Astrocyte of the cerebellum (primary cell): ENCODE data around the gene MET.

Experiments
- DNase-seq: peaks from one replicate; pipeline ENCODE4 v3.0.0-alpha.2; 2011; ENCODE audit warnings: low read depth
- H3K4me3 ChIP-seq: 2 replicates; pipeline ENCODE4 v1.5.1; 2011; ENCODE audit warnings: mild to moderate bottlenecking, low read depth, low read length, moderate library complexity
- CTCF ChIP-seq: IDR thresholded peaks from 2 replicates; pipeline ENCODE4 v1.5.1; 2012; ENCODE audit warnings: low read length, low read depth, moderate library complexity, mild to moderate bottlenecking; ENCODE audit errors: missing control alignments
- in situ Hi-C: cut with HindIII; loops from 2 replicates; pipeline ENCODE4 v1.10.0; 2017; ENCODE audit warnings: low sequenced_read_pairs

The MET gene

GRCh38 chr7:116781584-116781983 lies 109.6 kb downstream of the MET start:
- in situ Hi-C loops: no loop called here
- no peak for TF ChIP-seq CTCF

GRCh38 chr7:116782177-116782711 lies 110.2 kb downstream of the MET start:
- H3K4me3 ChIP-seq: no peak overlapping the region
- DNase-seq: peak; percentile 99
- in situ Hi-C loops: no loop called here
- no peak for TF ChIP-seq CTCF

More at GRCh38 chr7:116781584-116781983, 109.6 kb downstream of the MET start:
- H3K4me3 ChIP-seq: no peak overlapping the region
- DNase-seq: no peak

GRCh38 chr7:116783666-116784318 lies 111.8 kb downstream of the MET start:
- TF ChIP-seq CTCF: no peak
- DNase-seq: no peak
- H3K4me3 ChIP-seq: no peak overlapping the region
- in situ Hi-C loops: no loop called here

- no peak overlapping the region for H3K4me3 ChIP-seq
- DNase-seq: no peak
- in situ Hi-C loops: no loop called here
- no peak for TF ChIP-seq CTCF
Measured at GRCh38 chr7:116784647-116785046, 112.7 kb downstream of the MET start.

- H3K4me3 ChIP-seq: no peak overlapping the region
- in situ Hi-C loops: no loop called here
- no peak for TF ChIP-seq CTCF
- DNase-seq: no peak
Measured at GRCh38 chr7:116785843-116786242, 113.8 kb downstream of the MET start.

GRCh38 chr7:116786791-116787443 lies 114.9 kb downstream of the MET start:
- in situ Hi-C loops: no loop called here
- no peak for DNase-seq
- TF ChIP-seq CTCF: peak; percentile 46
- no peak overlapping the region for H3K4me3 ChIP-seq
